ENCODE results near the gene ACSL6. TPM values are rescaled to one million over a fixed set of nuclear protein-coding genes. Genes with fewer than 3 reads are reported as not detected.

ACSL6 gene
- total RNA-seq, 6 donors from 2014 or later: 0.61 to 1.2 (median 0.74) TPM; not detected in 1

DNA sequence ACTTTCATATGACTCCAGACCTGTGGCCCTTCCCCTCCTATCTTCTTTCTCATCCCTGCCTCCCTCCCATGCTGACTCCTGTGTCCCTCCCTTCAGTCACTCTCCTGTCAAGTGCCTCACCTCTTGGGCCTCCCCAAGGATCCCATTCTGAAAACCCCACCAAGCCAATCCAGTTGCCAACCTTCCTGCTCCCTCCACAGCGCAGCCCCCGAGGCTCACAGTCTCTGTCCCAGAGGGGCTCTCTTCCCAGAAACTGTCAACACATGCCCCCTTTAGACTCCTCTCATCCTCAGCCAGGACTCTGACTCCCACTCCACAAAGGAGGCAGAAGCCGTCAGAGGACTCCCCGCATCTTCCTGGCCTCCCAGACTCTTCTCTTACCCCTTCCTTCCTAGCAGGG is 30.8 kb downstream of the ACSL6 start:
- DNase-seq: no peak
- 90 to 91% methylated on average over 4 of the region's 4 CpGs for WGBS, 2 donors

DNA sequence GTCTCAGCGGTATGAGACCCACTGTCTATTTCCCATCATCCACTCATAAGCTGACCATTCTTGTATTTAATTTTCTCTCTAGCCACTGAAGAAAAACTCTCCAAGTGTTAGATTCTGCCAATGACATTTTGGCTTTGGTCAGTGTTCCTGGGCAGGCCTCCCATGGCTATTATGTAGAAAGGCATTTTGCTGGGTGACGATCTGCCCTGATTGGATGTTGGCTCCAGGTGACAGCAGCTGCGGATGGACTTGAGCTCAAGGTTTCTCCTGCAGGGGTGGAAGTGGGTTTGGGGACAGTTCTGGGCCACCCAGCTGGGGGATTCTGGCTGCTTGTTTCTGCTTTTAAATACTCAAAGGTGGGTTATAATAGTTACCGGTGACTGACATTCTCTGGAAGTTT is 31.6 kb downstream of the ACSL6 start:
- H3K27ac ChIP-seq: no peak overlapping the region
- H3K27me3 ChIP-seq: no peaks in the 10 kb centered on the region
- no peaks in the 10 kb centered on the region for H3K9me3 ChIP-seq
- TF ChIP-seq POLR2AphosphoS5 (IDR thresholded peaks at IDR 0.05) (no peak), POLR2A (IDR thresholded peaks at IDR 0.05) (no peak), EP300 (IDR thresholded peaks at IDR 0.05) (no peak)
- TF ChIP-seq, protein P1, sequence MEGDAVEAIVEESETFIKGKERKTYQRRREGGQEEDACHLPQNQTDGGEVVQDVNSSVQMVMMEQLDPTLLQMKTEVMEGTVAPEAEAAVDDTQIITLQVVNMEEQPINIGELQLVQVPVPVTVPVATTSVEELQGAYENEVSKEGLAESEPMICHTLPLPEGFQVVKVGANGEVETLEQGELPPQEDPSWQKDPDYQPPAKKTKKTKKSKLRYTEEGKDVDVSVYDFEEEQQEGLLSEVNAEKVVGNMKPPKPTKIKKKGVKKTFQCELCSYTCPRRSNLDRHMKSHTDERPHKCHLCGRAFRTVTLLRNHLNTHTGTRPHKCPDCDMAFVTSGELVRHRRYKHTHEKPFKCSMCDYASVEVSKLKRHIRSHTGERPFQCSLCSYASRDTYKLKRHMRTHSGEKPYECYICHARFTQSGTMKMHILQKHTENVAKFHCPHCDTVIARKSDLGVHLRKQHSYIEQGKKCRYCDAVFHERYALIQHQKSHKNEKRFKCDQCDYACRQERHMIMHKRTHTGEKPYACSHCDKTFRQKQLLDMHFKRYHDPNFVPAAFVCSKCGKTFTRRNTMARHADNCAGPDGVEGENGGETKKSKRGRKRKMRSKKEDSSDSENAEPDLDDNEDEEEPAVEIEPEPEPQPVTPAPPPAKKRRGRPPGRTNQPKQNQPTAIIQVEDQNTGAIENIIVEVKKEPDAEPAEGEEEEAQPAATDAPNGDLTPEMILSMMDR (IDR thresholded peaks at IDR 0.05): no peak
- DNase-seq (no peak), ATAC-seq (ENCODE audit: low FRiP score in 2 of 2) (no peak)
- 68 to 90% methylated on average over 4 of the region's 4 CpGs for WGBS, 2 donors
- no peak overlapping the region for H3K4me3 ChIP-seq
- no peaks in the 10 kb centered on the region for H3K36me3 ChIP-seq
- no peaks in the 10 kb centered on the region for H3K4me1 ChIP-seq

More for the DNA sequence above, 30.8 kb downstream of the ACSL6 start:
- Histone ChIP-seq H3K9me3 (no peaks in the 10 kb centered on the region), H3K4me1 (no peaks in the 10 kb centered on the region), H3K4me3 (no peak overlapping the region), H3K36me3 (no peaks in the 10 kb centered on the region), H3K27me3 (no peaks in the 10 kb centered on the region), H3K27ac (no peak overlapping the region)
- ATAC-seq (ENCODE audit: low FRiP score in 2 of 2): no peak
- TF ChIP-seq, protein P1 (IDR thresholded peaks at IDR 0.05): no peak
- TF ChIP-seq POLR2A (IDR thresholded peaks at IDR 0.05) (no peak), POLR2AphosphoS5 (IDR thresholded peaks at IDR 0.05) (no peak), EP300 (IDR thresholded peaks at IDR 0.05) (no peak)

DNA sequence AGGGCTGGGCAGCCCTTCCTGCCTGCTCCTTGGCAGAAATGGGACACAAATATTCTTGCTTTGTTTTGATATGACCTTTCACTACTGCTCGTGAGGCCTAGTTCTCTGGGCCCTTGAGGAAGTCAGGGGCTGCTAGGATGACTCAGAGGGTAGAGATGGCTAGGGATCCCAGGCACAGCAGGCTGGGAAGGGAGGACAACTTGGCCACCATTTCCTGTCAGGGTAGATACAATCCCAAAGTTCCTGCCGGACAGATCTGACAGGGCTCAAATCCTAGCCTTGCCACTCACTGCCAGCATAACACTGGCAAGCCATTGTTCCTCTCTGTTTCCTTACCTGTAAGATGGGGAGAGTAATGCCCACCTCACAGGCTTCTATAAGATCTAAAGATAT is 34.2 kb downstream of the ACSL6 start:
- Histone ChIP-seq H3K27ac (no peak overlapping the region), H3K27me3 (no peaks in the 10 kb centered on the region), H3K9me3 (no peaks in the 10 kb centered on the region), H3K36me3 (no peaks in the 10 kb centered on the region), H3K4me3 (no peak overlapping the region), H3K4me1 (no peaks in the 10 kb centered on the region)
- WGBS, 2 donors: 57 to 80% methylated on average over 1 to 2 of the region's 2 CpGs
- DNase-seq: no peak
- no peak for ATAC-seq (ENCODE audit: low FRiP score in 2 of 2)
- no peak for TF ChIP-seq EP300 (IDR thresholded peaks at IDR 0.05)
- no peak for TF ChIP-seq POLR2AphosphoS5 (IDR thresholded peaks at IDR 0.05)
- TF ChIP-seq POLR2A (IDR thresholded peaks at IDR 0.05): no peak
- TF ChIP-seq, protein P1 (IDR thresholded peaks at IDR 0.05): no peak

DNA sequence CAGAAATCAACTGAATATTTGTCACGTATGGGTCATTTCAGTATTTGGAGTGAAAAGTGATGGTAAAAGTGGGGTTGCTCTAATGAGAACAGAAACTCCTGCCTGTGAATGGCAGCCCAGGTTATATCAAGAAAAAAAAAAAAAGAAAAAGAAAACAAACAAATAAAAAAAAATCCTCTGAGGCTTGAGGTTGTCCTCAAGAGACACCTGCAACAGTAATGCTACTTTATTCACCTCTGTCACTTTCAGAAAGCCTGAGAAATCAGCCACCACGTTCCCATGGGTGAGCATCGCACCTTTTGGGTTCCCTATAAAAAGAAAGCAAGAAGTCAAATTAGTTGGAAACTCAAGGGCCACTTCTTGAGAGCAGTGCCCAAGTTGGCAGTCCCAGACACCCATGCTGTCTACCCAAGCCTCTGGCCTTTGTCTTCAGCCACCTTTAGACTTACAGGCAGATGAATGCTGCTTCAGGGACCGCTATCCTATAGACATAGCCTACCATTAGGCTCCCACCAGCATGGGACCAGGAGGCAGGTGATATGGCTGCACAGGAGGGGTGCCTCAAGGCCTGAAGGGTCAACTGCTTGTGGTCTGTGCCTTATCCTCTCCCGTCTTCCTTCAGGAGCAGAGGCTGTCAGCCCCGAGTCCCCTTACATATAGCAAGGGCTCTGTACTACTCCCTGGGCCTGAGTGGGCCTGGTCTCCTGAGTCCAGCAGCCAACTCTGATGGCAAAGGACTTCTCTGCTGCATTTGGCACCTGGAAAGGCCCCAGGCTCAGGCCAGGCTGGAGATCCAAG is 34.8 kb downstream of the ACSL6 start:
- no peak overlapping the region for H3K4me3 ChIP-seq
- no peaks in the 10 kb centered on the region for H3K27me3 ChIP-seq
- TF ChIP-seq EP300 (IDR thresholded peaks at IDR 0.05) (no peak), POLR2A (IDR thresholded peaks at IDR 0.05) (no peak), POLR2AphosphoS5 (IDR thresholded peaks at IDR 0.05) (no peak)
- TF ChIP-seq, protein P1 (IDR thresholded peaks at IDR 0.05): no peak
- H3K27ac ChIP-seq: no peak overlapping the region
- DNase-seq: no peak
- no peaks in the 10 kb centered on the region for H3K4me1 ChIP-seq
- 95 to 96% methylated on average over 6 of the region's 6 CpGs for WGBS, 2 donors
- H3K9me3 ChIP-seq: no peaks in the 10 kb centered on the region
- no peaks in the 10 kb centered on the region for H3K36me3 ChIP-seq
- no peak for ATAC-seq (ENCODE audit: low FRiP score in 2 of 2)
